Measurements from ENCODE around the gene ANGPTL8.

The ANGPTL8 gene

DNA sequence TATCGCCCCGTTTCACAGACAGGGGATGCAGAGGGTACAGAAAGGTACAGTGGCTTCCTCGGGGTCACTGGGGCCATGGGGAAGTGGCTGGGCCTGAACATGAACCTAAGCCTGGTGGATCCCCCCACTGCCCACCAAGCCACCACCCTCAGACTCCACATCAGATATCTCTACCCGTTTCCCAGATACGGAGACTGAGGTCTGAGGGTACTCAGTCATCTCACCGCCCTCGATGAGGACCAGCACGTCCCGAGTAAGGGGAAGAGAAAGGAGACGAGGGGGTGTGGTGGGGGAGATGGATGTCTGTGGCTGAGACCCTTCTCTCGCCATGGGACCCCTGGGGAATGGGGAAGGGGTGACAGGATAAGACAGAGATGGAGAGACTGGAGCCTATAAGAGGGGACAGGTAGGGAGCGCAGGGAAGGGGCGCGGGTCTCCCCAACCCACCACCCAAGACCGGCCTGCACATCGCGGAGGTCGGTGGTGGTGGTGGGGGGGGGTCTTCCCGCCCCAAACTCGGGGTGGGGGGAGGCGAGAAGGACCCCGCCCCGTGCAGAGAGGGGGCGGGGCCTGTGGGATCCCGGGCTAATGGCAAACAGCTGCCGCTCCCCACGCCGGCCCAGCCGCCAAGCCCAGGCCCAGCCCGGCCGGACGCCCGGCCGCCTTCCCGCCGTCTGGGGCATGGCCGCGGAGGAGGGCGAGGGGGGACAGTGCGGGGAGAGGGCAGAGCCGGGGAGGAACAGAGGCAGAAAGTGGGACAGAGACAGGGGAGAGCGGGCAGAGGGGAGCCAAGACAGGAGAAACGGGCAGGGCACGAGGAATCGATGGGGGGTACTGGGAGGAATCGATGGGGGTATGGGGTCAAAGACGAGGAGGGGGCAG is 42.8 kb upstream of the ANGPTL8 start:
- Histone ChIP-seq H3K36me3 (ENCODE audit: control insufficient read depth in 2 of 2, insufficient read depth in 2 of 2, low read length in 2 of 2) (peaks cover 0 to 5% of the 10 kb centered on the region in 2 donors), H3K4me3 (ENCODE audit: low read length in 2 of 2) (peak overlapping the region; percentile 82 to 84), H3K27ac (ENCODE audit: low read depth in 2 of 2, low read length in 2 of 2) (peak overlapping the region; percentile 87 to 91), H3K4me1 (ENCODE audit: control insufficient read depth in 2 of 2, insufficient read depth in 2 of 2, low read length in 2 of 2) (peaks cover 9 to 11% of the 10 kb centered on the region in 2 donors), H3K9me3 (ENCODE audit: control insufficient read depth in 2 of 2, low read length in 2 of 2) (no peaks in the 10 kb centered on the region), H3K9ac (ENCODE audit: low read depth in 1 of 2, low read length in 2 of 2) (peak overlapping the region; percentile 72 to 81), H3K27me3 (ENCODE audit: control insufficient read depth in 2 of 2, insufficient read depth in 2 of 2, low read length in 2 of 2) (no peaks in the 10 kb centered on the region)

DNA sequence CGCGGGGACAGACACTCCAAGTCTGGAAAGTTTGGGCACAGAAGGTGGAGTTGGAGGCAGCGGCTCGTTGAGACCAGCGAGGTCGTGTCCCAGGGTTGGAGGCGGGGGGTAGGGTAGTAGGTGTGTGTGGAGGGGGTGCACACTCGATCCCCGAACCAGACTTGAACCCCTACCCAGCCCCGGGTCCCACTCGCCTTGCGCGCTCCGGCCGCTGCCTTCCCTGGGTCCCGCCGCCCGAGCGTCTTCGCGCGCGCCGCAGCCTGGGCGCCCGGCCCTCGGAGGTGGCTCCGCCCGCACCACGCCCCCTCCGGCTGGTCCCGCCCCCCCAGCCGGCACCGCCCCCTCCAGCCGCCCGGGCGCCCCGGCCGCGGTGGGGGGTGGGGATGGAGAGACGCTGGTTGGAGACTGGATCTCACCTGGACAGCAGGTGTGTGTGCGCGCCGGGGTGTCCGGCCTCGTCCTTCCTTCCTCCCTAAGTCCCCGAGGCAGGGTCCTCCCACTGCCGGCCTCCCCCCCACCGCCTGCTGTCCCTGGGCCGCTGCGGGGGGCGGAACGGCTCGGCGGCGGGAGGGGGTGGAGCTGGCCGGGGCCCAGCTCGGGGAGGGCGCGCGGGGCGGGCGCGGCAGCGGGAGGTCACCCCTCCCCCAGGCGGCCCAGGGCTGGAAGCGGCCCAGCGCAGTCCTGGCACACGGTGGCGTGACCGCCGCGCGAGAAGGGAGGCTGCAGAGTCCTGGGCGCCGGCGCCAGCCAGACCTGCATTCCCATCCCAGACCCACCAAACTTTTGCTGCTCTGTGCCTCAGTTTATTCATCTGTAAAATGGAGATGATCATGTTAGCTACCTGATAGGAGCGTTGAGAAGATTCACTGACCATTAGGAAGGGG is 41.9 kb upstream of the ANGPTL8 start, which contains the start of gene KANK2:
TSS of gene KANK2 (minus strand) at position 255 of the 884 bp plus-strand sequence. CDS start 3,034 bp downstream, outside the sequence.
- Histone ChIP-seq H3K27me3 (ENCODE audit: control insufficient read depth in 2 of 2, insufficient read depth in 2 of 2, low read length in 2 of 2) (no peaks in the 10 kb centered on the region), H3K9me3 (ENCODE audit: control insufficient read depth in 2 of 2, low read length in 2 of 2) (no peaks in the 10 kb centered on the region), H3K4me1 (ENCODE audit: control insufficient read depth in 2 of 2, insufficient read depth in 2 of 2, low read length in 2 of 2) (peaks cover 9 to 11% of the 10 kb centered on the region in 2 donors), H3K27ac (ENCODE audit: low read depth in 2 of 2, low read length in 2 of 2) (peak within 1 kb of the TSS; percentile 87 to 91), H3K9ac (ENCODE audit: low read depth in 1 of 2, low read length in 2 of 2) (peak within 1 kb of the TSS; percentile 72 to 81), H3K36me3 (ENCODE audit: control insufficient read depth in 2 of 2, insufficient read depth in 2 of 2, low read length in 2 of 2) (peaks cover 3 to 5% of the 10 kb centered on the region in 2 donors), H3K4me3 (ENCODE audit: low read length in 2 of 2) (peak within 1 kb of the TSS; percentile 82 to 84)

DNA sequence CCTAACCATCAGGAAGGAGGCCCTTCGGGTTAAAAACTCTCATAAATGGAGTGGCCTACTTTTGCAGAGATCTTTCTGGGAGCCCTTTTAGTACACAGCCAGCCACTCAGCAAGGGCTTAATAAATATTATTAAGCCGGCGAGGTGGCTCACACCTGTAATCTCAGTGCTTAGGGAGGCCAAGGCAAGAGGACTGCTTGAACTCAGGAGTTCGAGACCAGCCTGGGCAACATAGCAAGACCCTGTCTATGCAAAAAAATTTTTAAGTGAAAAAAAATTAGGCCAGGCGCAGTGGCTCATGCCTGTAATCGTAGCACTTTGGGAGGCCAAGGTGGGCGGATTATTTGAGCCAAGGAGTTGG is 41.3 kb upstream of the ANGPTL8 start:
- Histone ChIP-seq H3K9ac (ENCODE audit: low read depth in 1 of 2, low read length in 2 of 2) (peak overlapping the region; percentile 18 to 60), H3K9me3 (ENCODE audit: control insufficient read depth in 2 of 2, low read length in 2 of 2) (no peaks in the 10 kb centered on the region), H3K36me3 (ENCODE audit: control insufficient read depth in 2 of 2, insufficient read depth in 2 of 2, low read length in 2 of 2) (peaks cover 3 to 4% of the 10 kb centered on the region in 2 donors), H3K27me3 (ENCODE audit: control insufficient read depth in 2 of 2, insufficient read depth in 2 of 2, low read length in 2 of 2) (no peaks in the 10 kb centered on the region), H3K4me3 (ENCODE audit: low read length in 2 of 2) (peak overlapping the region; percentile 63 to 84), H3K4me1 (ENCODE audit: control insufficient read depth in 2 of 2, insufficient read depth in 2 of 2, low read length in 2 of 2) (peaks cover 9 to 11% of the 10 kb centered on the region in 2 donors), H3K27ac (ENCODE audit: low read depth in 2 of 2, low read length in 2 of 2) (peak overlapping the region; percentile 87 to 91)

DNA sequence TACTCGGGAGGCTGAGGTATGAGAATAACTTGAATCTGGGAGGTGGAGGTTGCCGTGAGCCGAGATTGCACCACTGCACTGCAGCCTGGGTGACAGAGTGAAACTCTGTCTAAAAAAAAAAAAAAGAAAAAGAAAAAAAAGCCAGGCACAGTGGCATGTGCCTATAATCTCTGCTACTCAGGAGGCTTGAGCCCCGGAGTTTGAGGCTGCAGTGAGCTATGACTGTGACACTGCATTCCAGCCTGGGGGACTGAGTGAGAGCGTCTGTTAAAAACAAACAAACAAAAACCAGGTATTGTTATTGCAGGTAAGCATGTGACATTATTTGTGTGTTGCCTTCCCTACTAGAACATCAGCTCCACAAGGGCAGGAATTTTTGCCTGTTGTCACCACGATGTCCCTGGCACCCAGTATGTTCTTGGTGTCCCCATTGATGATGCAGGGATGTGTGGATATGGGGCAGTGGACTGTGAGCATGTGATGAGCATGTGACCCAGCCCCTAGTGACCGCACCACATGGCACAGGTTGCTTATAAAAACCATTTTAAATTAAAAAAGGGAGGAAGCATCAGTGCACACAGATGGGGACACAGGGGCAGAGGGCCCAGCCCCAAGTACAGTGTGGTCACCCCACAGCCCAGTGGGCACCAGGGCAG is 40.5 kb upstream of the ANGPTL8 start:
- Histone ChIP-seq H3K27me3 (ENCODE audit: control insufficient read depth in 2 of 2, insufficient read depth in 2 of 2, low read length in 2 of 2) (no peaks in the 10 kb centered on the region), H3K9ac (ENCODE audit: low read depth in 1 of 2, low read length in 2 of 2) (no peak overlapping the region), H3K36me3 (ENCODE audit: control insufficient read depth in 2 of 2, insufficient read depth in 2 of 2, low read length in 2 of 2) (peaks cover 2 to 3% of the 10 kb centered on the region in 2 donors), H3K4me3 (ENCODE audit: low read length in 2 of 2) (no peak overlapping the region), H3K27ac (ENCODE audit: low read depth in 2 of 2, low read length in 2 of 2) (no peak overlapping the region), H3K4me1 (ENCODE audit: control insufficient read depth in 2 of 2, insufficient read depth in 2 of 2, low read length in 2 of 2) (peaks cover 9 to 11% of the 10 kb centered on the region in 2 donors), H3K9me3 (ENCODE audit: control insufficient read depth in 2 of 2, low read length in 2 of 2) (no peaks in the 10 kb centered on the region)

DNA sequence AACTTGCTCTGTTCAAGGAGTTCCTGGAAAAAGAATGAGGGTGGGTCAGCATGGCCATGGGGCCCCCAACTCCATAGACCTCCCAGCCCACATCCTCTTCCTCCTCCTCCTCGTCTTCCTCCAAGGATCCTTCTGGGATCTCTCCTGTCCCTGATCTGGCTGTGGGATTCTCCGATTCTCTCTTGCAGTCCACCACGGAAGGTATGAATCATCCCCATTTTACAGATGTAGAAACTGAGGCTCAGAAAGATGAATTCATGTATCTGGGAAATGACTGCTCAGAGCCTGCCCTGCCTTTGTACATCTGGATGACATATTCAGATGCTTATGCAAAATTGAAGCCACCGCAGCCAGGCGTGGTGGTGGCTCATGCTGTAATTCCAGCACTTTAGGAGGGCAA is 39.9 kb upstream of the ANGPTL8 start:
- H3K9me3 ChIP-seq (ENCODE audit: control insufficient read depth in 2 of 2, low read length in 2 of 2) = no peaks in the 10 kb centered on the region
- no peak overlapping the region for H3K4me3 ChIP-seq (ENCODE audit: low read length in 2 of 2)
- no peaks in the 10 kb centered on the region for H3K27me3 ChIP-seq (ENCODE audit: control insufficient read depth in 2 of 2, insufficient read depth in 2 of 2, low read length in 2 of 2)
- no peak overlapping the region for H3K27ac ChIP-seq (ENCODE audit: low read depth in 2 of 2, low read length in 2 of 2)
- H3K9ac ChIP-seq (ENCODE audit: low read depth in 1 of 2, low read length in 2 of 2) = no peak overlapping the region
- H3K4me1 ChIP-seq (ENCODE audit: control insufficient read depth in 2 of 2, insufficient read depth in 2 of 2, low read length in 2 of 2) = peaks cover 9 to 11% of the 10 kb centered on the region in 2 donors
- H3K36me3 ChIP-seq (ENCODE audit: control insufficient read depth in 2 of 2, insufficient read depth in 2 of 2, low read length in 2 of 2) = peaks cover 0 to 3% of the 10 kb centered on the region in 2 donors

DNA sequence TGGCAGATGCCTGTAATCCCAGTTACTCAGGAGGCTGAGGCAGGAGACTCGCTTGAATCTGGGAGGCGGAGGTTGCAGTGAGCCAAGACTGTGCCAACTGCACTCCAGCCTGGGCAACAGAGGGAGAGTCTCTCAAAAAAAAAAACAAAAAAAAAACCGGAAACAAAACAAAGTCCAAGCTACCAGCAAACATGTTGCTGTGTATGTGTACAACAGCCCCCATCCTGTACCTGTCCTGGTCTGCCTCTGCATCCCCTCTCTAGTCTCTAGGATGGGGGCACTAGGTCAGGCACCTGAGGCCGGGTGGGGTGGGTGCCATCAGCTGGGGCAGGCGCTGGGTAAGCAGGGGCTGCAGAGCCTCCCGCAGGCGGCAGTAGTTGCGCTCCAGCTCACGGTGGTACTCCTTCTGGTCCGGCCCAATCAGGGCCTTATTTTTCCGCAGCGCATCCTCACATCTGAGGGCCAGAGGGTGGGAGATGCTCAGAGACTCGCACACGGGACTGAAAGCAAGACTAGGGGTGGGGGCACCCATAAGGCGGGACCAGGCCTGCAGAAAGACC is 39.3 kb upstream of the ANGPTL8 start:
- no peak overlapping the region for H3K9ac ChIP-seq (ENCODE audit: low read depth in 1 of 2, low read length in 2 of 2)
- H3K27me3 ChIP-seq (ENCODE audit: control insufficient read depth in 2 of 2, insufficient read depth in 2 of 2, low read length in 2 of 2) = no peaks in the 10 kb centered on the region
- no peak overlapping the region for H3K27ac ChIP-seq (ENCODE audit: low read depth in 2 of 2, low read length in 2 of 2)
- H3K4me1 ChIP-seq (ENCODE audit: control insufficient read depth in 2 of 2, insufficient read depth in 2 of 2, low read length in 2 of 2) = peaks cover 7 to 12% of the 10 kb centered on the region in 2 donors
- H3K4me3 ChIP-seq (ENCODE audit: low read length in 2 of 2) = no peak overlapping the region
- no peaks in the 10 kb centered on the region for H3K9me3 ChIP-seq (ENCODE audit: control insufficient read depth in 2 of 2, low read length in 2 of 2)
- peaks cover 0 to 3% of the 10 kb centered on the region in 2 donors for H3K36me3 ChIP-seq (ENCODE audit: control insufficient read depth in 2 of 2, insufficient read depth in 2 of 2, low read length in 2 of 2)

DNA sequence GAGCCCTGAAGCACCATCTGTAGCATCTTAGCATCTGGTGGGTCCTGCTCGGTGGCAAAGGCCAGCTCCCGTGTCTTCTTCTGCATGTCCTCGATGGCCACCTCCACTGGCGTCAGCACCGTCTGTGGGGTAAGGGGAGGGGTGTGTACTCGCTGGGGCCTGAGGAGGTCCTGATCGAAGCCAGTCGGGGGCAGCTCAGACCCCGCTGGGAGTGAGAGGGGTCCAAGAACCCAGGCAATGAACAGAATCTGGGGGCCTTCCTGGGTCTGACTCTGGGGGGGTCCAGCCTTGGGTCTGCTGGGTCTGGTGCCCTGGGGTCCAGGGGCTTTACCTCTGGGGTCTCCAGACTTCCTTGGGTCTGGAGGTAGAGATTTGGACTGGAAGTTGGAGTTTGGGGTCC is 38.5 kb upstream of the ANGPTL8 start:
- no peaks in the 10 kb centered on the region for H3K9me3 ChIP-seq (ENCODE audit: control insufficient read depth in 2 of 2, low read length in 2 of 2)
- no peak overlapping the region for H3K9ac ChIP-seq (ENCODE audit: low read depth in 1 of 2, low read length in 2 of 2)
- H3K4me3 ChIP-seq (ENCODE audit: low read length in 2 of 2) = no peak overlapping the region
- no peak overlapping the region for H3K27ac ChIP-seq (ENCODE audit: low read depth in 2 of 2, low read length in 2 of 2)
- H3K27me3 ChIP-seq (ENCODE audit: control insufficient read depth in 2 of 2, insufficient read depth in 2 of 2, low read length in 2 of 2) = no peaks in the 10 kb centered on the region
- H3K4me1 ChIP-seq (ENCODE audit: control insufficient read depth in 2 of 2, insufficient read depth in 2 of 2, low read length in 2 of 2) = peaks cover 7 to 12% of the 10 kb centered on the region in 2 donors
- peaks cover 0 to 3% of the 10 kb centered on the region in 2 donors for H3K36me3 ChIP-seq (ENCODE audit: control insufficient read depth in 2 of 2, insufficient read depth in 2 of 2, low read length in 2 of 2)

DNA sequence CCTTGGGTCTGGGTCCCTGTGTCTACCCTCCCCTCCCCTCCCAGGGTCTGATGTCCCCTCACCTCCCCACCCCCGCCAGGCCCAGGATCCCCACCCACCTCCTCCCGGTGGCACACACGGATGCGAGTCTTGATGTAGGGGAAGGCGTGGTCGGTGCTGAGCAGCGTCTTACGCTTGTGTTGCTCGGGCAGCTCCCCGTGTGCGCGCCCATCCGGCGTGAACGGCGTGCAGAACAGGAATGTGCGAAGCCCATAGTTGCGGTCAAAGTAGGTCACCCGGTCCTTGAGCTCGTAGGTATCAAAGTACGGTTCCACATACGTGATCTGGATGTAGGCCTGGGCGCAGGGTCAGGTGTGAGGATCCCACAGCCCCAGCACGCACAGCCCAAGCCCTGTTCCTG is 37.6 kb upstream of the ANGPTL8 start:
- H3K27ac ChIP-seq (ENCODE audit: low read depth in 2 of 2, low read length in 2 of 2) = peak overlapping the region in 1 of 2 donors; percentile 80
- peaks cover 0 to 3% of the 10 kb centered on the region in 2 donors for H3K36me3 ChIP-seq (ENCODE audit: control insufficient read depth in 2 of 2, insufficient read depth in 2 of 2, low read length in 2 of 2)
- no peak overlapping the region for H3K9ac ChIP-seq (ENCODE audit: low read depth in 1 of 2, low read length in 2 of 2)
- H3K4me3 ChIP-seq (ENCODE audit: low read length in 2 of 2) = no peak overlapping the region
- H3K9me3 ChIP-seq (ENCODE audit: control insufficient read depth in 2 of 2, low read length in 2 of 2) = no peaks in the 10 kb centered on the region
- H3K4me1 ChIP-seq (ENCODE audit: control insufficient read depth in 2 of 2, insufficient read depth in 2 of 2, low read length in 2 of 2) = peaks cover 4 to 10% of the 10 kb centered on the region in 2 donors
- no peaks in the 10 kb centered on the region for H3K27me3 ChIP-seq (ENCODE audit: control insufficient read depth in 2 of 2, insufficient read depth in 2 of 2, low read length in 2 of 2)

DNA sequence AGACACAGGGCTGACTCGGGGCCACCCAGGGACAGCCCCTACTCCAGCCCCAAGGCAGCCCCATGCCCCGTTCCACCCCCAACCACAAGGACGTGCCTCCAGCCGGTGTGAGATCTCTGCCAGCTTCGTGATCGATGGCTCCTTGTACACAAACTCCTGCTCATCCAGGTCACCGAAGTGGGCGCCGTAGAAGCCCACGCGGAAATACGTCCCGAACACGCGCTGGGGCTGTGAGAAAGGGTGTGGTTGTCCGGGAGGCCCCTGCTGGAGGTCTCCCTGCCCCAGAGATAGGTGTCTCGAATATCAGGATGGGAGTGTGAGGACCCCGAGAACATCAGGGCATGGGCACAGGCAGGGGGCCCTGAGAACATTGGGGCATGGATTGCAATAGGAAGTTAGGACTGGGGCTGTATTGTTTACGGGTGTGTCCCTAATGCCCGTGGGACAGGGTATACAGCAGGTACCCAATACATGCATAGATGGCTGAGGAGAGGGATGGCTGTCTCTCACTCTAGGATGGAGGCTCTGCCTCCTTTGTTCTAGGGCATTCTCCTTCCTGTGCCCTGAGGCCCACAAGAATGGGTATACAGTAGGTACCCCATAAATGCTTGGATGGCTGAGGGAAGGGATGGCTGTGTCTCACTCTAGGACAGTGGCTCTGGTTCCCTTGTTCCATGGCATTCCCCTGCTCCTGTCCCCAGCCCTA is 36.8 kb upstream of the ANGPTL8 start:
- peak overlapping the region; percentile 70 to 80 for H3K27ac ChIP-seq (ENCODE audit: low read depth in 2 of 2, low read length in 2 of 2)
- no peaks in the 10 kb centered on the region for H3K9me3 ChIP-seq (ENCODE audit: control insufficient read depth in 2 of 2, low read length in 2 of 2)
- peaks cover 4 to 6% of the 10 kb centered on the region in 2 donors for H3K4me1 ChIP-seq (ENCODE audit: control insufficient read depth in 2 of 2, insufficient read depth in 2 of 2, low read length in 2 of 2)
- peak overlapping the region in 1 of 2 donors; percentile 14 for H3K9ac ChIP-seq (ENCODE audit: low read depth in 1 of 2, low read length in 2 of 2)
- H3K36me3 ChIP-seq (ENCODE audit: control insufficient read depth in 2 of 2, insufficient read depth in 2 of 2, low read length in 2 of 2) = peaks cover 0 to 3% of the 10 kb centered on the region in 2 donors
- no peaks in the 10 kb centered on the region for H3K27me3 ChIP-seq (ENCODE audit: control insufficient read depth in 2 of 2, insufficient read depth in 2 of 2, low read length in 2 of 2)
- H3K4me3 ChIP-seq (ENCODE audit: low read length in 2 of 2) = no peak overlapping the region

Measured in mucosa of rectum (tissue), 2 donors.